ENCODE data around the gene ACOXL. TPM values are rescaled to one million over a fixed set of nuclear protein-coding genes. Genes with fewer than 3 reads are reported as not detected.
A peak's percentile ranks its signal among the peaks of the same experiment; 100 is the strongest.

ACOXL gene
- total RNA-seq, 2 experiments from 2014 or later = 0.26 to 0.41 TPM

GRCh38 chr2:111120253-111121027 lies 388.1 kb downstream of the ACOXL start, which contains the start of gene BCL2L11:
Gene BCL2L11 (plus strand): TSS chr2:111120914. CDS start chr2:111123746, 2,832 bp downstream.
- ChIA-PET CTCF (interaction anchor here (0.7 to 1.7 kb wide), 7 partner anchors 16 to 581 kb away, joined by 3 to 6 read pairs (median 3); no protein-coding TSS in a partner anchor), POLR2A (interaction anchor here (0.8 to 2.3 kb wide), 5 partner anchors 10 to 415 kb away, joined by 3 to 7 read pairs (median 3); no protein-coding TSS in a partner anchor)
- Mint-ChIP-seq H3K36me3 (peaks cover 24% of the 10 kb centered on the region), H3K4me1 (ENCODE audit: low read depth) (peaks cover 60% of the 10 kb centered on the region), H3K27me3 (peaks cover 13% of the 10 kb centered on the region), H3K4me3 (peak within 1 kb of the TSS; percentile 90), H3K27ac (peak within 1 kb of the TSS; percentile 88), H3K9me3 (no peaks in the 10 kb centered on the region)
- peak; percentile 94 for DNase-seq
- intact Hi-C loops (cut with micrococcal nuclease) = loop anchor here (5.0 kb wide), 1 partner anchor 443 kb away; the partner anchor contains the start of gene BUB1

DNA sequence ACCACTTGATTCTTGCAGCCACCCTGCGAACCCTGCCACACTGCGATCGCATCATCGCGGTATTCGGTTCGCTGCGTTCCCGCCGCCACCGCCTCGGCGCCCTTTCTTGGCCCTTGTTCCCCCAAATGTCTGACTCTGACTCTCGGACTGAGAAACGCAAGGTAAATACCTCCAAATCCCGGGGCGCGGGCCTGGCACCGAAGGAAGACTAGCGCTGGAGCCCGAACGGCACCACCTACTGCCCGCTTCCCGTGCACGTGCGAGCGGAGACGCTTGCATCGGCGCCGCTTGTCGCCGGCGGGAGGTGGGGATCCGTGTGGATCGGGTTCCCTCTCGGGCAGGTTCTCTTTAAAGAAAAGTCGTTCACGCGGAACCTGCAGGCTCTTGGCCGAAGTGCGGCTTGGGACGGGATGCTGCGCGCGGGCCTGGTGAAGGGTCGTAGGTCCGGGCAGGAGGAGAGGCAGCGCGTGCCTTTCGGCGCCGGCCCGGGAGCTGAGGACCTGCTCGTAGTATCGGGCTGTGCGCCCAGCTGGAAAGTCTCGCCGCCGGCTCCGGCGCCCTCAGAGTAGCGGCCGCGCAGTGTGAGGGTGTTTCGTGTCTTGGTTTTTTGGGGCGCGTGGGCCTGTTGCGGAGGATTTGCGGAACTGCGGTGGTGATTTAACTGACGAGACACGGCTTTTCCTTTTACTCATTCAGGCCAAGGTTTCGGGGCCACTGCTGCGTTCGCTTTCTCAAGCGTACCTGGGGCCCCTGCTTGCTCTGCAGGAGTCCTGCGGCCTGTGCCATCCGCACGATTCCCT lies 388.9 kb downstream of the ACOXL start:
- POLR2A ChIA-PET = interaction anchor here (0.8 to 2.3 kb wide), 5 partner anchors 10 to 414 kb away, joined by 3 to 7 read pairs (median 3); no protein-coding TSS in a partner anchor
- Mint-ChIP-seq H3K4me1 (ENCODE audit: low read depth) (peaks cover 59% of the 10 kb centered on the region), H3K4me3 (peak overlapping the region; percentile 90), H3K27me3 (peaks cover 13% of the 10 kb centered on the region), H3K36me3 (peaks cover 31% of the 10 kb centered on the region), H3K27ac (peak overlapping the region; percentile 88), H3K9me3 (no peaks in the 10 kb centered on the region)
- peak; percentile 62 for DNase-seq
- intact Hi-C loops (cut with micrococcal nuclease) = loop anchor here (5.0 kb wide), 1 partner anchor 444 kb away; the partner anchor contains the start of gene BUB1
- CTCF ChIA-PET = interaction anchor here (0.7 to 1.7 kb wide), 7 partner anchors 16 to 581 kb away, joined by 3 to 6 read pairs (median 3); no protein-coding TSS in a partner anchor

DNA sequence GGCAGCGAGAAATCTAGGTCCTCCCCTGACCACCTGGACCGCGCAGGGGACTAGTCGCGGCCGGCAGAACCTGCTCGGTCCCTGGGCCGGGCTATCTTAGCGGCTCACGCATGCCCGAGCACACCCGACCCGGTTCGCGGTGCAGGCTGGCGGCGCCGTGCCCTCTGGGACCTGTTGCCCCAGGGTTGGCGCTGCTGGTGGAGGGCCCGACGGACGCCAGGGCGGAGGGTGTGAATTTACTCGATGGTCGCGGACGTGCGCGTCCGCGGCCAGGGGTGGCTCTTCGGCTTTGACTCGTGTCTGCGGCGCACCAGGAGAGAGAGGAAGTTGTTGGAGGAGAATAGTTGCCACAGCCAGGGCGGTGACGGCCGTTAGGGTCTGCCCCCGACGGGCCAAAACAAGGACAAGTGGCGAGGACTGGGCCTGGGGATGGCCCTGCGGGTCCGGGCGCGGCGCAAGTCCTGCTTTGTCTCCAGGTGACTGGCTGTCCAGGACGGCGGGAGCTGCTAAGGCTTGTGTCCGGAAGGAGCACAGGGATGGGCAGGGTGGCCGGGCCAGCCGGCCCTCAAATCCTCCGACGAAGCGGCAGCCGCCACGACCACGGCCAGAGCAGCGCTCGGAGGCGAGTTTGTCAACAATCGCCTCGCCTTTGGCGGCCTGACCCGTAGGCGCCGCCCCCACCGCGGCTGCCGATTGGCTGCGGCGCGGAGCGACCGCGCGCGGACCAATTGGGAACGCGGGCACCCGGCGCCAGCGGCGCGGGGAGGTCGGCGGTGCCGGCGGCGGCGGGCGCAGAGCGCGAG lies 389.7 kb downstream of the ACOXL start:
- Mint-ChIP-seq H3K27me3 (peaks cover 11% of the 10 kb centered on the region), H3K27ac (peak overlapping the region; percentile 88), H3K9me3 (no peaks in the 10 kb centered on the region), H3K4me3 (peak overlapping the region; percentile 90), H3K4me1 (ENCODE audit: low read depth) (peaks cover 58% of the 10 kb centered on the region), H3K36me3 (peaks cover 39% of the 10 kb centered on the region)
- DNase-seq = peak; percentile 87
- ChIA-PET POLR2A (interaction anchor here (1.1 to 2.3 kb wide), 2 partner anchors 11 to 275 kb away, joined by 3 to 7 read pairs; no protein-coding TSS in a partner anchor), CTCF (interaction anchor here (1.3 to 1.7 kb wide), 2 partner anchors 17 to 580 kb away, joined by 3 to 4 read pairs; no protein-coding TSS in a partner anchor)
- intact Hi-C loops (cut with micrococcal nuclease) = loop anchor here (5.0 kb wide), 1 partner anchor 445 kb away; the partner anchor contains the start of gene BUB1

GRCh38 chr2:111122631-111123421 lies 390.5 kb downstream of the ACOXL start:
- peak overlapping the region; percentile 90 for H3K4me3 Mint-ChIP-seq
- ChIA-PET POLR2A (no interaction called here), CTCF (interaction anchor here (0.7 kb wide), 1 partner anchor 72 kb away, joined by 3 read pairs; no protein-coding TSS in a partner anchor)
- peak overlapping the region; percentile 33 for H3K27ac Mint-ChIP-seq
- H3K4me1 Mint-ChIP-seq (ENCODE audit: low read depth) = peaks cover 58% of the 10 kb centered on the region
- peaks cover 10% of the 10 kb centered on the region for H3K27me3 Mint-ChIP-seq
- no peaks in the 10 kb centered on the region for H3K9me3 Mint-ChIP-seq
- H3K36me3 Mint-ChIP-seq = peaks cover 46% of the 10 kb centered on the region
- DNase-seq = peak; percentile 54
- intact Hi-C loops (cut with micrococcal nuclease) = loop anchor here (5.0 kb wide), 1 partner anchor 446 kb away; the partner anchor contains the start of gene BUB1

DNA sequence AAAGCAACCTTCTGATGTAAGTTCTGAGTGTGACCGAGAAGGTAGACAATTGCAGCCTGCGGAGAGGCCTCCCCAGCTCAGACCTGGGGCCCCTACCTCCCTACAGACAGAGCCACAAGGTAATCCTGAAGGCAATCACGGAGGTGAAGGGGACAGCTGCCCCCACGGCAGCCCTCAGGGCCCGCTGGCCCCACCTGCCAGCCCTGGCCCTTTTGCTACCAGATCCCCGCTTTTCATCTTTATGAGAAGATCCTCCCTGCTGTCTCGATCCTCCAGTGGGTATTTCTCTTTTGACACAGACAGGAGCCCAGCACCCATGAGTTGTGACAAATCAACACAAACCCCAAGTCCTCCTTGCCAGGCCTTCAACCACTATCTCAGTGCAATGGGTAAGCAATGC lies 391.4 kb downstream of the ACOXL start:
- Mint-ChIP-seq H3K27me3 (peaks cover 9% of the 10 kb centered on the region), H3K9me3 (no peaks in the 10 kb centered on the region), H3K36me3 (peaks cover 53% of the 10 kb centered on the region), H3K4me1 (ENCODE audit: low read depth) (peaks cover 51% of the 10 kb centered on the region), H3K27ac (no peak overlapping the region), H3K4me3 (peak overlapping the region; percentile 64)
- ChIA-PET CTCF (interaction anchor here (0.7 kb wide), 1 partner anchor 72 kb away, joined by 3 read pairs; no protein-coding TSS in a partner anchor), POLR2A (no interaction called here)
- intact Hi-C loops (cut with micrococcal nuclease) = loop anchor here (5.0 kb wide), 1 partner anchor 446 kb away; the partner anchor contains the start of gene BUB1
- DNase-seq = no peak

DNA sequence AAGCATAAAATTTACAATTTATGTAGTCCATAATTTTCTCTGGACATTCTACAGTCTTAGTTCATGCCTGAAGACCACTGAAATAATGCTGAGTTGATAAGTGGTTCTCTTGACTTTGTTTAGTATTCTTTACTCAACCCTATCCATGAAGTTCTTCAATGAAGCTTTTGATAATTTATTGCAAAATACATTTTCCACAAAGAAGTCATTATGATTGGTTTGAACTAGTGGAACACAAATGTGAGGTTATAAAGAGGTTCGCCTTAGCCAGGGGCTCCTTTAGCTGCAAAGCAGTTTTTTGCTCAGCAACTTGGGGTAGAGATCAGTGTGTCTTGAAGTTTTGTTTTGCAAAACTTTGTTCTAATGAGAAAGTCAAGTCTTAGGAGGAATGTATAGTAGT lies 394.2 kb downstream of the ACOXL start:
- no peak for DNase-seq
- no peaks in the 10 kb centered on the region for H3K9me3 Mint-ChIP-seq
- H3K4me1 Mint-ChIP-seq (ENCODE audit: low read depth) = peaks cover 44% of the 10 kb centered on the region
- ChIA-PET CTCF (no interaction called here), POLR2A (no interaction called here)
- no peak overlapping the region for H3K27ac Mint-ChIP-seq
- H3K4me3 Mint-ChIP-seq = no peak overlapping the region
- intact Hi-C loops (cut with micrococcal nuclease) = no loop called here
- peaks cover 74% of the 10 kb centered on the region for H3K36me3 Mint-ChIP-seq
- H3K27me3 Mint-ChIP-seq = peaks cover 2% of the 10 kb centered on the region

DNA sequence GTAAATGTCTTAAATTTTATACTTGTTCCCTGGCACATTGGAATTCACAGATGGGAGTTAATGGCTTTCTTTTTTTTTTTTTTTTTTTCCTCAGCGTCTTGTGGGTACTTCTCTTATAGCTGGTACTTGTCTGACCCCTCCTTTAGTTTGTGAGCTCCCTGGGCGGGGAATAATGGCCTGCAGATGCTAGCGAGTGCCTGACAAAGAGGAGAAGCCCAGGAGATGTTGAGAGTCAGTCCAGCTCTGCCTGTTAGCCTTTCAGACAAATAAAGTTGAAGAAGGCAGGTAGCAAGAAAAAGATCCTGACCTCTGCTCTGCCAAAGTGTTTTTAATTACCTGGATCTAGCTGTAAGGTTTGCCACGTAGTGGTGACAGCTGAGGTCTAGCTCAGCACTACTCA lies 395.0 kb downstream of the ACOXL start:
- peaks cover 46% of the 10 kb centered on the region for H3K4me1 Mint-ChIP-seq (ENCODE audit: low read depth)
- ChIA-PET POLR2A (interaction anchor here (0.9 kb wide), 1 partner anchor 46 kb away, joined by 3 read pairs; no protein-coding TSS in a partner anchor), CTCF (no interaction called here)

GRCh38 chr2:111128096-111128495 lies 395.7 kb downstream of the ACOXL start:
- CTCF ChIA-PET = no interaction called here
- peaks cover 45% of the 10 kb centered on the region for H3K4me1 Mint-ChIP-seq (ENCODE audit: low read depth)
- H3K27ac Mint-ChIP-seq = no peak overlapping the region
- intact Hi-C loops (cut with micrococcal nuclease) = no loop called here
- no peak overlapping the region for H3K4me3 Mint-ChIP-seq
- H3K9me3 Mint-ChIP-seq = no peaks in the 10 kb centered on the region
- H3K27me3 Mint-ChIP-seq = peaks cover 2% of the 10 kb centered on the region
- H3K36me3 Mint-ChIP-seq = peaks cover 81% of the 10 kb centered on the region
- DNase-seq = no peak
- POLR2A ChIA-PET = no interaction called here

More for the DNA sequence above, 395.0 kb downstream of the ACOXL start:
- H3K27ac Mint-ChIP-seq = no peak overlapping the region
- no peak for DNase-seq
- intact Hi-C loops (cut with micrococcal nuclease) = no loop called here
- H3K9me3 Mint-ChIP-seq = no peaks in the 10 kb centered on the region
- peaks cover 79% of the 10 kb centered on the region for H3K36me3 Mint-ChIP-seq
- peaks cover 2% of the 10 kb centered on the region for H3K27me3 Mint-ChIP-seq
- no peak overlapping the region for H3K4me3 Mint-ChIP-seq

DNA sequence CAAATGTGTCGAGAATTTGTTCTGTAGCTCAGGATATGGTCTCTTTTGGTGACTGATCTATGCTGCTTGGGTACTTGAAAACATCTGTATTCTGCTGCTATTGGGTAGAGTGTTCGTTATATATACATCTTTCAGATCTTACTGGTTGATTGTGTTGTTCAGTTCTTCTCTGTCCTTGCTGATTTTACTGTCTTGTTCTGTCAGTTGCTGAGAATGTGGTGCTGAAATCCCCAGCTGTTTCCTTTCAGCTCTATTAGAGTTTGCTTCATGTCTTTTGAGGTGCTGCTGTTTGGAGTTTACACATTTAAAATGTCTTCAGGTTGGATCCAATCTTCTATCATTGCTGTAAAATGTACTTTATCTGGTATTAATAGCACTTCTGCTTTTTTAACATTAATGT lies 401.2 kb downstream of the ACOXL start:
- Mint-ChIP-seq H3K9me3 (no peaks in the 10 kb centered on the region), H3K4me3 (no peak overlapping the region), H3K27ac (no peak overlapping the region), H3K27me3 (no peaks in the 10 kb centered on the region), H3K36me3 (peaks cover 72% of the 10 kb centered on the region), H3K4me1 (ENCODE audit: low read depth) (peaks cover 26% of the 10 kb centered on the region)
- intact Hi-C loops (cut with micrococcal nuclease) = no loop called here
- ChIA-PET POLR2A (no interaction called here), CTCF (interaction anchor here (0.9 kb wide), 1 partner anchor 8 kb away, joined by 3 read pairs; no protein-coding TSS in a partner anchor)
- DNase-seq = no peak

DNA sequence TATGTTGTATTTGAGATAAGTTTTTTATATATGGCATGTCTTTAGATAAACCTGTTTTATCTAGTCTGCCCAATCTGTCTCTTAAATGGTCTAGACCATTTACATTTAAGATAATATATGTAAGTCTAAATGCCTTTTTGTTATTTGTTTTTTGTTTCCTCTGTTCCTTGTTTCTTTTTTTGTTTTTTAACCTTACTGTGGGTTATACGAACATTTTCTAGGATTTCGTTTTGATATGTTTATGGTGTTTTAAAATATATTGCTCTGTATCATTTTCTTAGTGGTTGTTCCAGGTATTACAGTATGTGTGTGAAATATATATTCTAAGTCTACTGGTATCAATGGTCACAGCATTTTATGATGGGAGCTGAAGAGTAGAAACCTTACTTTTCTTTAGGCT lies 401.7 kb downstream of the ACOXL start:
- intact Hi-C loops (cut with micrococcal nuclease) = no loop called here
- H3K4me1 Mint-ChIP-seq (ENCODE audit: low read depth) = peaks cover 26% of the 10 kb centered on the region
- POLR2A ChIA-PET = no interaction called here
- no peak overlapping the region for H3K4me3 Mint-ChIP-seq
- H3K36me3 Mint-ChIP-seq = peaks cover 72% of the 10 kb centered on the region
- no peak overlapping the region for H3K27ac Mint-ChIP-seq
- no peaks in the 10 kb centered on the region for H3K27me3 Mint-ChIP-seq
- H3K9me3 Mint-ChIP-seq = no peaks in the 10 kb centered on the region
- no peak for DNase-seq
- CTCF ChIA-PET = interaction anchor here (0.7 kb wide), 1 partner anchor 285 kb away, joined by 3 read pairs; no protein-coding TSS in a partner anchor
